Measurements from ENCODE around the gene EDDM3A. TPM values are rescaled to one million over a fixed set of nuclear protein-coding genes. Genes with fewer than 3 reads are reported as not detected.

The EDDM3A gene
- polyA plus RNA-seq, 1 donor (not counting 4 experiments of a cell fraction or from before 2014, with no cell fraction given), result not detected

GRCh38 chr14:20791597-20791996 lies 45.9 kb downstream of the EDDM3A start:
- dilution Hi-C loops (cut with MboI; ENCODE audit: extremely low pct_ligation_motif_present, low sequenced_read_pairs), result no loop called here
- no peaks in the 10 kb centered on the region for H3K9me1 ChIP-seq (ENCODE audit: control insufficient read depth, extremely low read depth, insufficient read depth, low read length)
- DNase-seq (ENCODE audit: low read depth, low spot score) (no peak), FAIRE-seq (no peak)
- H3K4me2 ChIP-seq (ENCODE audit: control insufficient read depth, extremely low read depth, insufficient read depth, low read depth, low read length), result no peak overlapping the region
- H3K27ac ChIP-seq (ENCODE audit: control insufficient read depth, insufficient read depth, low read length), result no peak overlapping the region
- no peaks in the 10 kb centered on the region for H3K27me3 ChIP-seq (ENCODE audit: control insufficient read depth, extremely low read depth, insufficient read depth, low read length)
- no peak for TF ChIP-seq EZH2 (IDR thresholded peaks at IDR 0.05; ENCODE audit: low read length)
- no peak for TF ChIP-seq CTCF (optimal IDR thresholded peaks at IDR 0.05 in 1 of 3, IDR thresholded peaks at IDR 0.05 in 1 of 3, conservative IDR thresholded peaks at IDR 0.05 in 1 of 3; ENCODE audit: extremely low read depth in 1 of 3, insufficient read depth in 2 of 3, low read length in 3 of 3)
- no peaks in the 10 kb centered on the region for H3K36me3 ChIP-seq (ENCODE audit: control insufficient read depth in 2 of 2, extremely low read depth in 1 of 2, insufficient read depth in 2 of 2, low read length in 2 of 2)
- no peak overlapping the region for H3K4me3 ChIP-seq (ENCODE audit: control insufficient read depth in 2 of 3, extremely low read depth in 1 of 3, insufficient read depth in 2 of 3, low read depth in 1 of 3, low read length in 3 of 3)
- no peak overlapping the region for H2AFZ ChIP-seq (ENCODE audit: control insufficient read depth, low read length)
- H3K9ac ChIP-seq (ENCODE audit: control insufficient read depth, extremely low read depth, insufficient read depth, low read length), result no peak overlapping the region
- no peaks in the 10 kb centered on the region for H4K20me1 ChIP-seq (ENCODE audit: control insufficient read depth, extremely low read depth, insufficient read depth, low read length)
- H3K4me1 ChIP-seq (ENCODE audit: control insufficient read depth, extremely low read depth, insufficient read depth, low read length), result no peaks in the 10 kb centered on the region
- H3K79me2 ChIP-seq (ENCODE audit: control insufficient read depth, insufficient read depth, low read length), result no peaks in the 10 kb centered on the region
- no peaks in the 10 kb centered on the region for H3K9me3 ChIP-seq (ENCODE audit: control insufficient read depth, low read depth, low read length)

- Histone ChIP-seq H2AFZ (ENCODE audit: control insufficient read depth, low read length) (no peak overlapping the region), H3K4me3 (ENCODE audit: control insufficient read depth in 2 of 3, extremely low read depth in 1 of 3, insufficient read depth in 2 of 3, low read depth in 1 of 3, low read length in 3 of 3) (no peak overlapping the region), H3K4me2 (ENCODE audit: control insufficient read depth, extremely low read depth, insufficient read depth, low read depth, low read length) (no peak overlapping the region), H3K4me1 (ENCODE audit: control insufficient read depth, extremely low read depth, insufficient read depth, low read length) (no peaks in the 10 kb centered on the region), H3K36me3 (ENCODE audit: control insufficient read depth in 2 of 2, extremely low read depth in 1 of 2, insufficient read depth in 2 of 2, low read length in 2 of 2) (no peaks in the 10 kb centered on the region), H3K27ac (ENCODE audit: control insufficient read depth, insufficient read depth, low read length) (no peak overlapping the region), H3K9ac (ENCODE audit: control insufficient read depth, extremely low read depth, insufficient read depth, low read length) (no peak overlapping the region), H3K9me1 (ENCODE audit: control insufficient read depth, extremely low read depth, insufficient read depth, low read length) (no peaks in the 10 kb centered on the region), H4K20me1 (ENCODE audit: control insufficient read depth, extremely low read depth, insufficient read depth, low read length) (no peaks in the 10 kb centered on the region), H3K79me2 (ENCODE audit: control insufficient read depth, insufficient read depth, low read length) (no peaks in the 10 kb centered on the region), H3K27me3 (ENCODE audit: control insufficient read depth, extremely low read depth, insufficient read depth, low read length) (no peaks in the 10 kb centered on the region), H3K9me3 (ENCODE audit: control insufficient read depth, low read depth, low read length) (no peaks in the 10 kb centered on the region)
- FAIRE-seq (no peak), DNase-seq (ENCODE audit: low read depth, low spot score) (no peak)
- dilution Hi-C loops (cut with MboI; ENCODE audit: extremely low pct_ligation_motif_present, low sequenced_read_pairs), result no loop called here
- TF ChIP-seq EZH2 (IDR thresholded peaks at IDR 0.05; ENCODE audit: low read length) (no peak), CTCF (optimal IDR thresholded peaks at IDR 0.05 in 1 of 3, IDR thresholded peaks at IDR 0.05 in 1 of 3, conservative IDR thresholded peaks at IDR 0.05 in 1 of 3; ENCODE audit: extremely low read depth in 1 of 3, insufficient read depth in 2 of 3, low read length in 3 of 3) (no peak)
These were observed 46.9 kb downstream of the EDDM3A start for GRCh38 chr14:20792556-20792955.

Data from keratinocyte (primary cell).